ENCODE measurements around the gene AGTR2.

DNA sequence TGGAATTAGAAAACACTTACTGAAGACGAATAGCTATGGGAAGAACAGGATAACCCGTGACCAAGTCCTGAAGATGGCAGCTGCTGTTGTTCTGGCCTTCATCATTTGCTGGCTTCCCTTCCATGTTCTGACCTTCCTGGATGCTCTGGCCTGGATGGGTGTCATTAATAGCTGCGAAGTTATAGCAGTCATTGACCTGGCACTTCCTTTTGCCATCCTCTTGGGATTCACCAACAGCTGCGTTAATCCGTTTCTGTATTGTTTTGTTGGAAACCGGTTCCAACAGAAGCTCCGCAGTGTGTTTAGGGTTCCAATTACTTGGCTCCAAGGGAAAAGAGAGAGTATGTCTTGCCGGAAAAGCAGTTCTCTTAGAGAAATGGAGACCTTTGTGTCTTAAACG is 2.4 kb downstream of the AGTR2 start:
- TF ChIP-seq CTCF (IDR thresholded peaks at IDR 0.05; ENCODE audit: poor library complexity, severe bottlenecking) (no peak), POLR2AphosphoS5 (IDR thresholded peaks at IDR 0.05) (no peak)
